GM18517 (cell line): ENCODE data around the gene ARF3.

ENCODE experiments used
- ATAC-seq: cut with Tn5 transposase; IDR thresholded peaks from one replicate; pipeline ENCODE4 v1.9.1; 2021; ENCODE audit warnings: mild to moderate bottlenecking, moderate library complexity; ENCODE audit not compliant: unreplicated experiment

Gene ARF3

GRCh38 chr12:48982397-48983080 is 25.3 kb upstream of the ARF3 start:
- ATAC-seq = no peak

GRCh38 chr12:48981757-48982157 is 24.5 kb upstream of the ARF3 start:
- ATAC-seq = no peak

- ATAC-seq = no peak
These were observed 23.9 kb upstream of the ARF3 start for GRCh38 chr12:48980953-48981756.

- no peak for ATAC-seq
These were observed 23.2 kb upstream of the ARF3 start for GRCh38 chr12:48980389-48980952.

- ATAC-seq = no peak
These were observed 22.5 kb upstream of the ARF3 start for GRCh38 chr12:48979602-48980388.

GRCh38 chr12:48978741-48979601 is 21.7 kb upstream of the ARF3 start:
- no peak for ATAC-seq

- ATAC-seq = no peak
These were observed 21.0 kb upstream of the ARF3 start, which contains the start of gene WNT1 for GRCh38 chr12:48978291-48978740. WNT1 (plus strand) TSS chr12:48978322; CDS start chr12:48978651, 329 bp downstream.

- ATAC-seq = no peak
These were observed 20.3 kb upstream of the ARF3 start for GRCh38 chr12:48977290-48978281.

GRCh38 chr12:48973941-48974673 is 16.8 kb upstream of the ARF3 start:
- ATAC-seq = no peak

- no peak for ATAC-seq
These were observed 16.2 kb upstream of the ARF3 start for GRCh38 chr12:48973531-48973930.

GRCh38 chr12:48972952-48973483 is 15.7 kb upstream of the ARF3 start:
- ATAC-seq = no peak

GRCh38 chr12:48972213-48972951 is 15.1 kb upstream of the ARF3 start:
- no peak for ATAC-seq

GRCh38 chr12:48970702-48971334 is 13.5 kb upstream of the ARF3 start:
- no peak for ATAC-seq

- ATAC-seq = no peak
These were observed 12.8 kb upstream of the ARF3 start for GRCh38 chr12:48969833-48970701.

GRCh38 chr12:48969160-48969771 is 12.0 kb upstream of the ARF3 start:
- no peak for ATAC-seq
